HG02759 (cell line): Measurements from ENCODE around the gene PSENEN.
A peak's percentile ranks its signal among the peaks of the same experiment; 100 is the strongest.

Experiments
- ATAC-seq: cut with Tn5 transposase; IDR thresholded peaks from one replicate; pipeline ENCODE4 v1.9.1; 2021; ENCODE audit warnings: mild to moderate bottlenecking, moderate library complexity; ENCODE audit not compliant: unreplicated experiment

PSENEN gene

GRCh38 chr19:35750167-35750566 is 4.7 kb downstream of the PSENEN start:
- no peak for ATAC-seq

- no peak for ATAC-seq
Observed at GRCh38 chr19:35751839-35752745, 6.6 kb downstream of the PSENEN start.

- ATAC-seq = no peak
Observed at GRCh38 chr19:35752746-35753350, 7.4 kb downstream of the PSENEN start.

GRCh38 chr19:35753634-35754369 is 8.4 kb downstream of the PSENEN start:
- ATAC-seq = no peak

GRCh38 chr19:35754370-35755130 is 9.1 kb downstream of the PSENEN start:
- ATAC-seq = no peak

- no peak for ATAC-seq
Observed at GRCh38 chr19:35755131-35755549, 9.7 kb downstream of the PSENEN start.

- no peak for ATAC-seq
Observed at GRCh38 chr19:35755550-35756376, 10.3 kb downstream of the PSENEN start.

GRCh38 chr19:35756377-35757230 is 11.2 kb downstream of the PSENEN start, which contains the start of gene HSPB6:
Gene HSPB6, minus strand, starts transcription at chr19:35757029. Its CDS starts 21 bp downstream, at chr19:35757008.
- ATAC-seq = no peak

GRCh38 chr19:35757231-35757748 is 11.8 kb downstream of the PSENEN start:
- peak; percentile 3 for ATAC-seq

- peak; percentile 93 for ATAC-seq
Observed at GRCh38 chr19:35757749-35758608, 12.5 kb downstream of the PSENEN start, which contains the start of gene PROSER3. Gene PROSER3, plus strand, starts transcription at chr19:35758176. Its CDS starts 40 bp downstream, at chr19:35758216.

- no peak for ATAC-seq
Observed at GRCh38 chr19:35759697-35760096, 14.2 kb downstream of the PSENEN start.

GRCh38 chr19:35760711-35761349 is 15.4 kb downstream of the PSENEN start:
- ATAC-seq = no peak

- no peak for ATAC-seq
Observed at GRCh38 chr19:35764432-35765315, 19.2 kb downstream of the PSENEN start.

- no peak for ATAC-seq
Observed at GRCh38 chr19:35766571-35767104, 21.2 kb downstream of the PSENEN start.

- no peak for ATAC-seq
Observed at GRCh38 chr19:35767288-35768081, 22.0 kb downstream of the PSENEN start.
